OCI-LY1 (cell line): ENCODE data around the gene KSR1.

ENCODE experiments used
- H2AFZ ChIP-seq: fragments of 200-600 bp; sonication (generic), shearing (Covaris generic); 2 replicates; pipeline ENCODE4 v1.6.0; 2014; ENCODE audit warnings: antibody characterized with exemption, mild to moderate bottlenecking, low read length
- H3F3A ChIP-seq: fragments of 200-600 bp; sonication (generic), shearing (Covaris generic); 2 replicates; pipeline ENCODE4 v1.6.0; 2014; ENCODE audit warnings: mild to moderate bottlenecking, antibody characterized with exemption, low read length, moderate library complexity; ENCODE audit not compliant: insufficient read depth
- H3K27ac ChIP-seq: fragments of 200-600 bp; sonication (generic); 2 replicates; pipeline ENCODE4 v1.5.1; 2014; ENCODE audit warnings: low read length, mixed run types, mild to moderate bottlenecking, low read depth; ENCODE audit not compliant: poor library complexity, severe bottlenecking
- H3K27me3 ChIP-seq: fragments of 200-600 bp; sonication (generic); 2 replicates; pipeline ENCODE4 v1.6.0; 2014; ENCODE audit warnings: antibody characterized with exemption, mild to moderate bottlenecking, low read length, moderate library complexity; ENCODE audit not compliant: insufficient read depth
- H3K36me3 ChIP-seq: fragments of 200-600 bp; sonication (generic); 2 replicates; pipeline ENCODE4 v1.6.1; 2014; ENCODE audit warnings: mild to moderate bottlenecking, antibody characterized with exemption, low read length, moderate library complexity, mixed read lengths; ENCODE audit not compliant: insufficient read depth
- H3K4me1 ChIP-seq: fragments of 200-600 bp; sonication (generic); 2 replicates; pipeline ENCODE4 v1.5.1; 2014; ENCODE audit warnings: mild to moderate bottlenecking, low read length, moderate library complexity; ENCODE audit not compliant: insufficient read depth, severe bottlenecking
- H3K4me2 ChIP-seq: fragments of 200-600 bp; sonication (generic), shearing (Covaris generic); 2 replicates; pipeline ENCODE4 v1.6.1; 2014; ENCODE audit warnings: low read length
- H3K4me3 ChIP-seq: fragments of 200-600 bp; sonication (generic); 2 replicates; pipeline ENCODE4 v1.5.1; 2014; ENCODE audit warnings: low read length, low read depth, mild to moderate bottlenecking, mixed read lengths; ENCODE audit not compliant: poor library complexity, severe bottlenecking
- H3K79me2 ChIP-seq: fragments of 200-600 bp; shearing (Covaris generic); 2 replicates; pipeline ENCODE4 v1.6.1; 2016; ENCODE audit warnings: mixed run types, low read length, mixed read lengths; ENCODE audit not compliant: insufficient read depth
- H3K9ac ChIP-seq: fragments of 200-600 bp; sonication (generic), shearing (Covaris generic); 2 replicates; pipeline ENCODE4 v1.6.1; 2014; ENCODE audit warnings: mild to moderate bottlenecking, low read length, mixed read lengths
- H3K9me2 ChIP-seq: fragments of 200-600 bp; sonication (generic), shearing (Covaris generic); 2 replicates; pipeline ENCODE4 v1.6.1; 2014; ENCODE audit warnings: low read depth, mild to moderate bottlenecking, low read length, mixed read lengths
- H3K9me3 ChIP-seq: fragments of 200-600 bp; shearing (Covaris generic); 2 replicates; pipeline ENCODE4 v1.6.1; 2014; ENCODE audit warnings: low read length, mixed read lengths
- H4K20me1 ChIP-seq: fragments of 200-600 bp; sonication (generic), shearing (Covaris generic); 2 replicates; pipeline ENCODE4 v1.6.0; 2016; ENCODE audit warnings: mild to moderate bottlenecking, low read length; ENCODE audit not compliant: insufficient read depth
- EZH2 ChIP-seq: fragments of 200-600 bp; sonication (generic), shearing (Covaris generic); IDR thresholded peaks from 2 replicates; pipeline ENCODE4 v1.8.0; 2017; ENCODE audit warnings: borderline replicate concordance, mixed run types, mild to moderate bottlenecking, antibody characterized with exemption, low read length, moderate library complexity, mixed read lengths
- TF ChIP-seq, protein P1 (sequence below): fragments of 200-600 bp; sonication (generic), shearing (Covaris generic); IDR thresholded peaks from 2 replicates; pipeline ENCODE4 v1.5.1; 2017; ENCODE audit warnings: mild to moderate bottlenecking, antibody characterized with exemption, low read length, moderate library complexity, mixed read lengths

Gene KSR1

DNA sequence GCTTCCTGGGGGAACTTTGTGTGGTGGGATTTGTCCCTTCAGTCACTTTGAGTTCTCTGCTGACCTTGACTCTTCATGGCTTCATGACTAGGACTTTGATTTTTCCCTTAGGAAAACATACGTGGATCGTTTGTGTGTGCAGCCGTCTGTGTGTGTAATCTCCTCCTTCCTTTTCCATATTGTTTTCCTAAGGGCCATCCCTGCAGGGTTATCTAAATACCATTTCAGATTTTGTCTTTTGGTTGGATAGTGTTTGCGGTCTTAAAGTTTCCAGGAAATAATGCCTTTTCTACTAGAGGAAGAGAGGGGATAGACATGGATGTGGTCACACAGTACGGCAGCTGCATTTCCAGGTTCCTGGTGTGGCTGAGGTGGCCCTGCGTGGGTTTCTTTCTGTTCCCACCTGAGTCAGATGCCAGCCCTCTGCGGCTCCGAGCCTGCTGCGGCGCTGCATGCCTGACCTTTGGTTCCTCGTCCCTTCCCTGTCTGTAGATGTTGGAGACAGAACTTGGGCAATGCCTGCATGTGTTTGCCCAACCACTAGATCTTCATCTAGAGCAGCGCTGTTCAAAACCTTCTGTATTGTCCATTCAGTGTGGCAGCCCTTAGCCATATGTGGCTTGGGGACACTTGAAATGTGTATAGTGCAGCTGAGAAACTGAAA, 102.7 kb downstream of the KSR1 start:
- no peaks in the 10 kb centered on the region for H4K20me1 ChIP-seq
- no peaks in the 10 kb centered on the region for H3K36me3 ChIP-seq
- no peaks in the 10 kb centered on the region for H3K27me3 ChIP-seq
- H3K9me3 ChIP-seq = no peaks in the 10 kb centered on the region
- no peaks in the 10 kb centered on the region for H3K79me2 ChIP-seq
- no peak overlapping the region for H2AFZ ChIP-seq
- H3K9me2 ChIP-seq = no peaks in the 10 kb centered on the region
- no peaks in the 10 kb centered on the region for H3F3A ChIP-seq
- H3K4me2 ChIP-seq = no peak overlapping the region
- H3K4me1 ChIP-seq = no peaks in the 10 kb centered on the region
- no peak overlapping the region for H3K9ac ChIP-seq
- no peak overlapping the region for H3K27ac ChIP-seq
- no peak overlapping the region for H3K4me3 ChIP-seq
- TF ChIP-seq, protein P1, sequence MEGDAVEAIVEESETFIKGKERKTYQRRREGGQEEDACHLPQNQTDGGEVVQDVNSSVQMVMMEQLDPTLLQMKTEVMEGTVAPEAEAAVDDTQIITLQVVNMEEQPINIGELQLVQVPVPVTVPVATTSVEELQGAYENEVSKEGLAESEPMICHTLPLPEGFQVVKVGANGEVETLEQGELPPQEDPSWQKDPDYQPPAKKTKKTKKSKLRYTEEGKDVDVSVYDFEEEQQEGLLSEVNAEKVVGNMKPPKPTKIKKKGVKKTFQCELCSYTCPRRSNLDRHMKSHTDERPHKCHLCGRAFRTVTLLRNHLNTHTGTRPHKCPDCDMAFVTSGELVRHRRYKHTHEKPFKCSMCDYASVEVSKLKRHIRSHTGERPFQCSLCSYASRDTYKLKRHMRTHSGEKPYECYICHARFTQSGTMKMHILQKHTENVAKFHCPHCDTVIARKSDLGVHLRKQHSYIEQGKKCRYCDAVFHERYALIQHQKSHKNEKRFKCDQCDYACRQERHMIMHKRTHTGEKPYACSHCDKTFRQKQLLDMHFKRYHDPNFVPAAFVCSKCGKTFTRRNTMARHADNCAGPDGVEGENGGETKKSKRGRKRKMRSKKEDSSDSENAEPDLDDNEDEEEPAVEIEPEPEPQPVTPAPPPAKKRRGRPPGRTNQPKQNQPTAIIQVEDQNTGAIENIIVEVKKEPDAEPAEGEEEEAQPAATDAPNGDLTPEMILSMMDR = no peak
- TF ChIP-seq EZH2 = no peak

DNA sequence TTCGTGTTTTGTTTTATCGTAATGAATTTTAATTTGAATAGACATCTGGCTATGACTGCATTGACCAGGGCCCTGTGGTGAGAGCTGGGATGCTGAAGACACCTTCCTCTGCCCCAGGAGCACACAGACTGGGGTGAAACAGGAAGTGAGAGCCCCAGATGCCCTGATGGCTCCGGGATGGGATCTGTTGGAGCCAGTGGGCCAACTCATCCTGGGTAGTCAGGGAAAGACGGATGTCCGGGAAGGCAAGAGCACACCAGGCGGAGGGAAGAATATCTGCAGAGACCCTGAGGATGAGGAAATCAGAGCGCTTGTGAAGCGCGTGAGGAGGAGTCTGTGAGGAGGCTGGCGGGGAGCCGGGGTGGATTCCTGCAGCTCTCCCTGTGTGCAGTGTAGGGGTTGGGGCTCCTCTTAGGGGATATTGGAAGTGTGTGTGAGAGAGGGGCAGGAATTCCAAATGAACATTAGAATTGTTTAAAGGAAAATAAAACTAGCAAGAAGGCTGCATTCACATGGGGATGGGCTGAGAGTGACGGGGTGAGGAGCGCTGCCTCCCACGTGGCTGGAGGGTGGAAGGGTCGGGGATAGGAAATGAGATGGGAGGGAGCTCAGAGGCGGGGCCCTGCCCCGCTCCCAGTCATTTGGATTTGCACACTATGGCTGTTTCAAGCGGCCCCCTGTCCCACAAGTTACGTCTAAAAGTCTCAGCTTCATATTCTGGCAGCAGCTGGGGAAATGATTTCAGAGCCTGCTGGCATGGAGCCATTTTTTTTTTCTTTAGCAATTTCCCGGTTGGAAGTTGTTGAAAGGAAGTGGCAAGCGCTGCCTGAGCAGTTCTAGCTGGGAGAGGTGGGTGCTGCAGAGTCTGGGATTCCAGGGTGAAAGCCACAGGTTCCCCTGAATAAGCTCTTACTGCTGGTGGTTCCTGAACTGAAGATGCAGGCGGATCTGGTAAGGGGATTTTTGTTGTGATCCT, 103.5 kb downstream of the KSR1 start:
- no peak overlapping the region for H3K27ac ChIP-seq
- no peaks in the 10 kb centered on the region for H3F3A ChIP-seq

DNA sequence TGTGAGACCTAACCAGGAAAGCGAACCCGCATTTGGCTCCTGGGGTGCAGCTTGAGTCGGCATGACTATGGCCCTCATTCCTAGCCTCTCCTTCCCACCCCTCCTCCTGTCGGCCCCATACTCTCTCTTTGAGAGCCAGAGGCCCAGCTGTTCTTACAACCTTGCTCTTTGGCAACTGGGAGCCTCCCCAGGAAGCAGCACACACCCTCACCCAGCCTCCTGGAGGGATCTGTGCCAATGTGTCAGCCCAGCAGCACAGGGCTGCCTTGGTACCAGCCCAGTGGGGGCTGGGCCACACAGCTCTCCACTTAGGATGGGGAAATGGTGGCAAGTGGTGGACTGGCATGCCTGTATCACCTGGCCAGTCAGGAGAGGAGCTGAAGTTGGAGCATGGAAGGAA, 104.4 kb downstream of the KSR1 start:
- TF ChIP-seq, protein P1 = no peak
- TF ChIP-seq EZH2 = no peak
- no peak overlapping the region for H3K4me2 ChIP-seq
- no peak overlapping the region for H3K9ac ChIP-seq
- H3K27ac ChIP-seq = no peak overlapping the region
- no peak overlapping the region for H2AFZ ChIP-seq
- no peaks in the 10 kb centered on the region for H4K20me1 ChIP-seq
- no peaks in the 10 kb centered on the region for H3K27me3 ChIP-seq
- no peak overlapping the region for H3K4me3 ChIP-seq
- no peaks in the 10 kb centered on the region for H3K4me1 ChIP-seq
- H3F3A ChIP-seq = no peaks in the 10 kb centered on the region
- H3K79me2 ChIP-seq = no peaks in the 10 kb centered on the region
- H3K36me3 ChIP-seq = no peaks in the 10 kb centered on the region
- H3K9me3 ChIP-seq = no peaks in the 10 kb centered on the region
- H3K9me2 ChIP-seq = no peaks in the 10 kb centered on the region

More for the DNA sequence above, 103.5 kb downstream of the KSR1 start:
- Histone ChIP-seq H2AFZ (no peak overlapping the region), H3K4me3 (no peak overlapping the region), H3K9me3 (no peaks in the 10 kb centered on the region), H3K27me3 (no peaks in the 10 kb centered on the region), H3K9ac (no peak overlapping the region), H4K20me1 (no peaks in the 10 kb centered on the region), H3K9me2 (no peaks in the 10 kb centered on the region), H3K36me3 (no peaks in the 10 kb centered on the region), H3K79me2 (no peaks in the 10 kb centered on the region), H3K4me2 (no peak overlapping the region), H3K4me1 (no peaks in the 10 kb centered on the region)
- TF ChIP-seq EZH2 = no peak
- TF ChIP-seq, protein P1 = no peak
